Activated CD8-positive, alpha-beta memory T cell treated with anti-CD3 and anti-CD28 coated beads, Interleukin-2, amount 50 U/mL, for 1 hour (primary cell): Measurements from ENCODE around the gene IL2.

Experiments used
- DNase-seq: peaks from one replicate; pipeline ENCODE4 v3.0.0-alpha.2; 2020; ENCODE audit errors: extremely low read depth

Gene IL2

DNA sequence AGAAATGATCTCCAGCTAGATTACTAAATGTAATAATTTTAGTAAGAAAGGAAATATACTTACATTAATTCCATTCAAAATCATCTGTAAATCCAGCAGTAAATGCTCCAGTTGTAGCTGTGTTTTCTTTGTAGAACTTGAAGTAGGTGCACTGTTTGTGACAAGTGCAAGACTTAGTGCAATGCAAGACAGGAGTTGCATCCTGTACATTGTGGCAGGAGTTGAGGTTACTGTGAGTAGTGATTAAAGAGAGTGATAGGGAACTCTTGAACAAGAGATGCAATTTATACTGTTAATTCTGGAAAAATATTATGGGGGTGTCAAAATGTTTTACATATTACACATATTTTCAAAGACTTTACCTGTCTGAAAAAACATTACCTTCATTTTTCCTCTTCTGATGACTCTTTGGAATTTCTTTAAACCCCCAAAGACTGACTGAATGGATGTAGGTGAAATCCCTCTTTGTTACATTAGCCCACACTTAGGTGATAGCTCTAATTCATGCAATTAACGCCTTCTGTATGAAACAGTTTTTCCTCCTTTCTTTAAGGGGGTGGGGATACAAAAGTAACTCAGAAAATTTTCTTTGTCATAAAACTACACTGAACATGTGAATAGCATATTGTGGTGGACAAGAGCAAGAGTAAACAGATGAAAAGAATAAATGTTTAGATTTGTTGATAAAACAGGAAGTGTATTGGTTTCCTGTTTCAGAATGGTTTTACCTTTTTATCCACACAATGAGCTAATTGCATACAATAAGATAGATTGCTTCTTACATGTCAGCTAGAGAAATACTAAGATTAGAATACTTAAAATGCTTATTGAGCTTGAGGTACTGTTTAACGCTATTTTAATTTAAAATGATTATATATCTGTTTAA is at the start of gene IL2:
IL2 (minus strand) TSS at position 495 of the 886 bp plus-strand sequence; CDS start at position 210, 285 bp downstream.
- no peak for DNase-seq

DNA sequence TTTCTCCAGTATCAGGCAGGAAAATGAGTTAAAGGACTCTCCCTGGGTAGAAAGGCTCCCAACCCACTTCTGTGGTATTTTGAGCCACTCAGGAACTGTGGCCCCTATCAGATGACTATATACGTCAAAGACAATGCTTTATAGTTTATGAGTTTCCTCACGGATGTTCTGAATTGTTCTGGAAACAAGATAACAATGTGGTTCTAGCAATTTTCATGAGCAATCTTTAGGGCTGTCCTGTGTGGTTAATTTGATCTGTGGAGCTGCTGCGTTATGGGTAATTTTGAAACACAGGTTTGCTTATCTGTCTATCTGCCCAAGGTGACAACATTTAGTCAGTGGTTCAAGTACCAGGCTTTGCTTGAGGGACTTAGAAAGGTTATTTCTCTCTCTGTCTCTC is 46.7 kb upstream of the IL2 start:
- no peak for DNase-seq

DNA sequence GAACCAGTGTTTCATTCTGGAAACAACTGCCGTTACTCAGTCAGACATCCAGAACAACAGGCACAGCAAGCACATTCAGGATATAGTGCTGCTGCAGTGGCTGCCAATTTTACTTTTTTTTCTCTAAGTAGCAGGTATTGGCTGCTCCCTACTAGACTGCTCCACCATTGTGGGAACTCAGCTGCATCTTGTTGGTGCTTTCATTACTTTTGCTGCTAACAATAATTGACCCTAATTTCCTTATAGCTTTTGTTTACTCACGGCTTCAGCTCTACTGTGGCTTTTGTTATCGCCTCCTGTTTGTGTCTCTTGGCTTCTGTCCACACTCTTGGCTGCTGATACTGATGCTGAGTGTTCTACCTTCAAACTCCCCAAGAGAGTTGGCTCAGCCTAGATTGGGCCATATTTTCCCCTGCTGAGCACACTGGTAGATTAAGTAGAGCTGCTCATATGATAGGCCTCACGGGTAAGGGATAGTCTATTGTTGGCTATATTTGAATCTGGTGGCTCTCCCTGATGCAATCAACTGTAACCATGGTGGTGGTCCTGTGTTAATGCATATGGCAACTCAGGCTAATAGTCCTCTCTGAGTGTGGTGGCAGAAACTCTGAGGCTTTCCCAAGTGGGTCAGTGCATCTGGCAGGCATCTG is 44.5 kb upstream of the IL2 start:
- no peak for DNase-seq

GRCh38 chr4:122489061-122489460 is 32.5 kb upstream of the IL2 start:
- no peak for DNase-seq

DNA sequence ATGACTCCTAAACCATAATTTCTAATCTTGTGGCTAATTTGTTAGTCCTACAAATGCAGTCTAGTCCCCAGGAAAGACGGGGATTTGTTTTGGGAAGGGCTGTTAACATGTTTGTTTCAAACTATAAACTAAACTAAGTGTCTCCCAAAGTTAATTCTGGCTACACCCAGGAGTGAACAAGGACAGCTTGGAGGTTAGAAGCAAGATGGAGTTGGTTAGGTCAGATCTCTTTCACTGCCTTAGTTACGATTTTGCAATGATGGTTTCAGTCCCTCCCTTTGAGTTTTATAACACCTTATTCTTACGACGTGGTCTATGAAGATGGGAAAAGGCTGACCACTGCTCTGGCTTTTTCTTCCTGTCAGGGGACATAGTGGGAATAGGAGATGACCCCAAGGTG is 27.0 kb upstream of the IL2 start:
- no peak for DNase-seq

- no peak for DNase-seq
Observed at GRCh38 chr4:122481766-122482405, 25.4 kb upstream of the IL2 start.

DNA sequence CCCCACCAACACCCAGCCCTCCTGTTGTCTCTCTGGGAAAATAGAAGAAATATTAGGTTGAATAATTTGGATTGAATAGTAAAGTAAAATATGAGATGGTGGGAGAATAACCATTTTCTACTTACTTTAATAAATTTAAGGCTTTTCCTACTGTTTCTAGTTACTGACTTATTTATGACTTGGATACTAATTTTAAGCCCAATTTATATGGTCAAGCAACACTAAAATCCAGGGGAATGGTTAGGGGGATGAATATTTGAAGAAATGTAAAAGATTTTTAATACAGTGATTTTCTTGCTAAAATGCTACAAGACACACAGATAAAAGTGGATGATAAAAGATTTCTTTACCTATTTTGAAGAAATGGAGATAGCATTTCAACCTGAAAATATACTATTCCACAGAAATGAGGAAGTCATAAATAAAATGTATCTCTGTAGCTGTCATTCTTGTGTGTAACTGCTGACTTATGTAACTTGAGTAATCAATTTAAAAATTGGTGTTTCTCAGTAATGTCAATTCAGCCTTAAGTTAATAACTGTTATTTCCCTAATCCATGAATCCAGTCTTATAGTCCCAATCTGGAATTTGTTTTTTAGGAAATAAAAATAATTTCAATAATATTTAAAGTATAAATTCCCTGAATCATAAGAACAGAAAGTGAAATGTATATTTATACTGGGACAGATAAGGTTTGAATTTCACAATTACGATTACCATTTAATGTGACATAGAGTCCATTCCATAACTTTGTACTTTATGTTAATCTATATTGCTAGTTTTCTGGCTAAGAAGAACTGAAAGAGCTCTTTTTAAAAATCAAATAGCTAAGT is 24.3 kb upstream of the IL2 start:
- no peak for DNase-seq

GRCh38 chr4:122479935-122480416 is 23.5 kb upstream of the IL2 start:
- DNase-seq = no peak

GRCh38 chr4:122476745-122477144 is 20.2 kb upstream of the IL2 start:
- no peak for DNase-seq

GRCh38 chr4:122476126-122476525 is 19.6 kb upstream of the IL2 start:
- no peak for DNase-seq

DNA sequence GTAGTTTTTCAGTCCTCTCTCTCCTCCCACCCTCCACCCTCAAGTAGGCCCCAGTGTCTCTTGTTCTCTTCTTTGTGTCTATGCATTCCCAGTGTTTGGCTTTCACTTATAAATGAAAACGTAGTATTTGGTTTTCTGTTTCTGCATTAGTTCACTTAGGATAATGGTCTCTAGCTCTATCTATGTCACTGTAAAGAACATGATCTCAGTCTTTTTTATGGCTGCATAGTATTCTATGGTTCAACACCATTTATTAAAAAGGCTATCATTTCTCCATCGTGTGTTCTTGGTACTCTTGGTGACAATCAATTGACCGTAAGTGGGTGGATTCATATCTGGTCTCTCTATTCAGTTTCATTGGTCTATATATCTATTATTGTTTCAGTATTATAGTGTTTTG is 18.7 kb upstream of the IL2 start:
- no peak for DNase-seq

GRCh38 chr4:122469457-122469856 is 12.9 kb upstream of the IL2 start:
- DNase-seq = no peak

DNA sequence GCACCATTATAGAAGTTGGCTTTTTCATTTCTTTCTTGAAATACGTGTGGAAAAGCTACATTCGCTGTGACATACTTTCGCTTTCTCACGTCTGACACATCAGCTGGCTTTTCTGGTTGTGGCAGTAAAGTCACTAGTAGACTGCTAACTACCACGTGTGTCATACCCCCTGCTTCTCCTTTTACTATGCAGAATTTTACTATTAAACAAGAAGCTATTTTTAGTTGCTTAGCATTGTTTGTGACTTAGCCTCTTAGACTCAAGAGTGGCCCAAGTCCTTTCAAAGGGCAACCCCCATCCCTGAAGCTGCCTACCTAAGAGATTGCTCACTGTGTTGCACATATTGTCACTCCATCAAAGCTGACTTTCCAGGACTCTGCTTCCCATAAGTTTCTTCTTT is 2.1 kb upstream of the IL2 start:
- no peak for DNase-seq

- DNase-seq = no peak
Observed at GRCh38 chr4:122453384-122453995, 3.0 kb downstream of the IL2 start.

DNA sequence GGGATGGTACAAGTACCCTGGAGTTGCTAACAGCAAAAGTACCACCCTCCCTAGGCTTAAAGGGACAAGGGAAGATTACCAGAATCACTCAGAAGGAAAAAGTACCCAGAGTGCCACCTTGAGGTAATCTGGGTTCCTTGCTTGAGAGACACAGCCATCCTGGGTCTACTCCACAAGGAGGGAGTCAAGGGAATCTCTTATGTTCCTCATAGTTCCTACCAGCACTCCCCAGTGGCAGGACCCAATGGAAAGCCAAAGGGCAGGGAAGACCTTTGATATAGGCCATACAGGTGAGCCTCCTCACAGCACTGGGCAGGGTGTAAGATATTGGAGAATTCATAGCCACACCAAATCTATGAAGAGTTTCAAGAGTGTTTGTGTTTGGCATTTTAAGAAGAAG is 5.7 kb downstream of the IL2 start:
- no peak for DNase-seq

DNA sequence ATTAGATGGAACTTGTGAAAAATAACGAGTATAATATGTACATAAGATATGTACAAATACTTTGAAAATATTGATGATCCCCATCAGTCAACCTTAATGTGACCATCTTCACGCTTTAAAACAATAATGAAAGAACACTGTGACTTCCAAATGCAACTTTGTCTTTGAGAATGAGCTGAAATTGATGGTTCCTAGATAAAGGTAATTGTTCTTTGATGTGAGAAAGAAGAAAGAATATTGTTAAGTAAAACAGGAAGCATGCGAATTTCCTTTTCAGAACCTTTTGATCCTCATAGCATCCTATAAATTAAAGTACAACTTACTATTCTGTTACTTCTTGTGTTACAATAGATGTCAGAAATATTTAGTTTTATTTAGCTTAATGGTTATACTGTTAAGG is 22.2 kb downstream of the IL2 start:
- no peak for DNase-seq

- DNase-seq = no peak
Observed at GRCh38 chr4:122431351-122431750, 25.2 kb downstream of the IL2 start.

DNA sequence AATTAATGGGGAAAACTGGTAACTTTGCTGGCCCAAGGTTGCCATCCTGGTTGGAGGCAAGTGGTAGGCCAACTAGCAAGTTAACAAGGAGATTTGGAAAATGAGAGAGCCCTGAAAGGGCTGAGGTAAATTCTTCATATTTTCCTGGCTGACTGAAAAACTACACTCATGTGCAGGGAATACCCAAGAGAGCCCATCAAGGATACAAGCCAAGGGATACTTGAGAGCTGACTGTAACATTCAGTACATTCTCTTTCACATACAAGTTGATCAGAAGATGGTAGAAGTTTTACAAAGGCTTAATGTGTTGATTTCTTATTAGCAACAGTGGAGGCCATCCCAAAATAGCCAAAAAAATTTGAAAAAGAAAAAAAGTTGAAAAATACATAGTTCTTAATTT is 33.3 kb downstream of the IL2 start:
- no peak for DNase-seq

DNA sequence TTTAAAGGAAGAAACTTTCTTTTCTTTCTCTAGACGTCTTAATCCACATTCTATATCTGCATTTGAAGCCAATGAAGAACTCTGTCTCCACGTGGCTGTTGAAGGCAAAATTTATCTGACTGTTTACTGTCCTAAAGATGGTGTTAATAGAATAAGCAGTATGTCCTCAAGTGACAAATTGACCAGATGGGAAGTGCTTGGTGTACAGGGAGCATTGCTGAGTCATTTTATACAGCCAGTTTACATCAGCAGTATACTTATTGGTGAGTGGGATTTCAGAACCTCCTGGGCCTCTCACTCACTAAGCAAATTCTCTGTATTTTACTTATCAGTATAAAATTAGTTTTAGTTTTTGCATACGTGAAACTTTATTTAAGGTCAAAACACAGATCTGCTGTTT is 44.0 kb downstream of the IL2 start:
- DNase-seq = no peak

- DNase-seq = no peak
Observed at GRCh38 chr4:122403861-122404260, 52.7 kb downstream of the IL2 start.
